GM04503 (cell line): Measurements from ENCODE around the gene CAPN15.
"Not testable (repeated sequence)": the region's sequence is repeated elsewhere in the genome, so short reads cannot be mapped to it uniquely, and the experiment has no call there.

Experiments used
- DNase-seq: peaks from one replicate; pipeline ENCODE4 v3.0.0-alpha.2; 2012; ENCODE audit warnings: low read depth

Gene CAPN15

GRCh38 chr16:527015-527903, at the start of gene CAPN15:
Gene CAPN15, plus strand, starts transcription at chr16:527712. Its CDS starts 19,127 bp downstream, at chr16:546839.
- peak; percentile 39 for DNase-seq

GRCh38 chr16:478287-478686, 49.2 kb upstream of the CAPN15 start:
- not testable (repeated sequence) for DNase-seq

- no peak for DNase-seq
Measured at GRCh38 chr16:482468-483185, 44.9 kb upstream of the CAPN15 start.

- DNase-seq: no peak
Measured at GRCh38 chr16:483341-484075, 44.0 kb upstream of the CAPN15 start.

GRCh38 chr16:489606-490005, 37.9 kb upstream of the CAPN15 start:
- no peak for DNase-seq

- no peak for DNase-seq
Measured at GRCh38 chr16:490768-491167, 36.7 kb upstream of the CAPN15 start.

GRCh38 chr16:491220-491919, 36.1 kb upstream of the CAPN15 start:
- DNase-seq: no peak

- DNase-seq: no peak
Measured at GRCh38 chr16:492211-492875, 35.2 kb upstream of the CAPN15 start.

- not testable (repeated sequence) for DNase-seq
Measured at GRCh38 chr16:494676-495075, 32.8 kb upstream of the CAPN15 start.

- DNase-seq: no peak
Measured at GRCh38 chr16:495127-495748, 32.3 kb upstream of the CAPN15 start.

- DNase-seq: no peak
Measured at GRCh38 chr16:496097-496886, 31.2 kb upstream of the CAPN15 start.

- no peak for DNase-seq
Measured at GRCh38 chr16:497258-497657, 30.3 kb upstream of the CAPN15 start.

- DNase-seq: no peak
Measured at GRCh38 chr16:499924-500323, 27.6 kb upstream of the CAPN15 start.

GRCh38 chr16:500709-501108, 26.8 kb upstream of the CAPN15 start:
- DNase-seq: no peak

- no peak for DNase-seq
Measured at GRCh38 chr16:502179-502943, 25.2 kb upstream of the CAPN15 start.

- DNase-seq: no peak
Measured at GRCh38 chr16:503150-504071, 24.1 kb upstream of the CAPN15 start.

- DNase-seq: no peak
Measured at GRCh38 chr16:505479-506245, 21.9 kb upstream of the CAPN15 start.

GRCh38 chr16:506246-506546, 21.3 kb upstream of the CAPN15 start:
- no peak for DNase-seq
